ENCODE results near the gene HAP1.

HAP1 gene

DNA sequence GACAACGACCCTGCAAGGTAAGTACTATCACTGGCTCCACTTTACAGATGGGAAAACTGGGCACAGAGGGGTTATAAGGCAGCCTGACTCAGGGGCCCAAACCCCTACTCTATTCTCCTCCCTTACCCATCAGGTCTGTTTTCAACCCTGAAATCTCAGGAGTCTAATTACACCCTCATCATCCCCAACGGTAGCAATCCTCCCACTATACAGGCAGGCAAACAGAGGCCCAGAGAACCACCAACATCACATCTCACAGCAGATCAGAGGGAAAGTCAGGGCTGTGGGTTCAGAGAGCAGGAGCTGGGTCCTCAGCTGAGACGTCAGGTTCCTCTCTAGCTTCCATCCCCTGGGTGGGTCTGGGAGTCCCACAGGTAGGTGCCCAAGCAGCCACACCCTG, 35.5 kb upstream of the HAP1 start:
- TF ChIP-seq, protein P1, sequence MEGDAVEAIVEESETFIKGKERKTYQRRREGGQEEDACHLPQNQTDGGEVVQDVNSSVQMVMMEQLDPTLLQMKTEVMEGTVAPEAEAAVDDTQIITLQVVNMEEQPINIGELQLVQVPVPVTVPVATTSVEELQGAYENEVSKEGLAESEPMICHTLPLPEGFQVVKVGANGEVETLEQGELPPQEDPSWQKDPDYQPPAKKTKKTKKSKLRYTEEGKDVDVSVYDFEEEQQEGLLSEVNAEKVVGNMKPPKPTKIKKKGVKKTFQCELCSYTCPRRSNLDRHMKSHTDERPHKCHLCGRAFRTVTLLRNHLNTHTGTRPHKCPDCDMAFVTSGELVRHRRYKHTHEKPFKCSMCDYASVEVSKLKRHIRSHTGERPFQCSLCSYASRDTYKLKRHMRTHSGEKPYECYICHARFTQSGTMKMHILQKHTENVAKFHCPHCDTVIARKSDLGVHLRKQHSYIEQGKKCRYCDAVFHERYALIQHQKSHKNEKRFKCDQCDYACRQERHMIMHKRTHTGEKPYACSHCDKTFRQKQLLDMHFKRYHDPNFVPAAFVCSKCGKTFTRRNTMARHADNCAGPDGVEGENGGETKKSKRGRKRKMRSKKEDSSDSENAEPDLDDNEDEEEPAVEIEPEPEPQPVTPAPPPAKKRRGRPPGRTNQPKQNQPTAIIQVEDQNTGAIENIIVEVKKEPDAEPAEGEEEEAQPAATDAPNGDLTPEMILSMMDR (conservative IDR thresholded peaks at IDR 0.05; ENCODE audit: low read length), result no peak
- no peak overlapping the region for H3K4me3 ChIP-seq (ENCODE audit: low read length)
- DNase-seq (ENCODE audit: low read depth), result no peak

DNA sequence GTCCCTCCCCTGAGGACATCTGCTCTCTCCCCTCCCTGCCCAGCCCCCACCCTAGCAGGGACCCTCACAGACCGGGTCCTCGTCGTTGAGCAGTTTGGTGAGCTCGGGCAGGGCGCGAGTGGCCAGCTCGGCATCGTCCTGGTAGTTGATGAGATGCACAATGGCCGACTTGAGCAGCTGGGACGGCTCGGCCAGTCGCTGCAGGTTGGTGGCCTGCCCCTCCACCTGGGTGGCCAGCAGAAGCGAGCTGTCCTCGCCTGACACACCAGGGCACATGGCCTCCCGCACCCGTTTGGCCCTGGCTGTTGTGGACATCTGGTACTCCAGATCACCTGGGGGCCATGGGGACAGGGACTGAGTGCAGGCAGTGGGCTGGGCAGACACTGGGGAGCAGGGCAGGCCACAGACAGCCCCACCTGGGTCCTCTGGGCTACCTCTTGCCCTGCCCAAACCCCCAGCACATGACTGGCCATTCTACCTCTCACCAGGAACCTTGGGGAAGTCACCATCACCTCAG, 35.0 kb upstream of the HAP1 start:
- TF ChIP-seq, protein P1 (conservative IDR thresholded peaks at IDR 0.05; ENCODE audit: low read length), result no peak
- no peak overlapping the region for H3K4me3 ChIP-seq (ENCODE audit: low read length)
- no peak for DNase-seq (ENCODE audit: low read depth)

DNA sequence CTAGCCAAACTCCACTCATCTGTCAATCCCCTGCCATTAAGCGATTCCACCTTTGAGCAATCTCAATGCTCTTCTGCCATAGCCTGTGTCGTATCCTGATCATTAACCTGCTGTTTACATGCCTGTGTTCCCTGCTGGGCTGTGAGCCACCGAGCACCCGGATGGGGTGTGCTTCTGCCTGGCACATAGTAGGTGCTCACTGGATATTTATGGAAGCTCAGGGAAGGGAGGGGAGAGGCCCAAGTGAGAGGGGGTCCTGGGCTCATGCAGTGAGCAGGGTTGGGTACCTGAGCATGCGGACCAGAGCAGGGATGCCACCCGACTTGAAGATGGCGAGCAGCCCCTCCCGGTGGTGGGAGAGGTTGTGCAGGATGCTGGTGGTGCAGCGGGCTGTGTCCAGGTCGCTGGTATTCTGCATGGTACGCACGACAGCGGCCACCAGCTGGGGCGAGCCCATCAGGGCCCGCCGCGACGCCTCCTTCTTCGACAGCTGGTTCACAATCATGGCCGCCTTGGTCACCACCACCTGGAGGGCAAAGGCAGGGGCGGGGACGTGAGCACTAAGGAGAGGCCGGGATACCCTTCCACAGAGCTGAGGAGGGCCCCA, 34.3 kb upstream of the HAP1 start:
- H3K4me3 ChIP-seq (ENCODE audit: low read length), result no peak overlapping the region
- DNase-seq (ENCODE audit: low read depth), result no peak
- TF ChIP-seq, protein P1 (conservative IDR thresholded peaks at IDR 0.05; ENCODE audit: low read length), result no peak

DNA sequence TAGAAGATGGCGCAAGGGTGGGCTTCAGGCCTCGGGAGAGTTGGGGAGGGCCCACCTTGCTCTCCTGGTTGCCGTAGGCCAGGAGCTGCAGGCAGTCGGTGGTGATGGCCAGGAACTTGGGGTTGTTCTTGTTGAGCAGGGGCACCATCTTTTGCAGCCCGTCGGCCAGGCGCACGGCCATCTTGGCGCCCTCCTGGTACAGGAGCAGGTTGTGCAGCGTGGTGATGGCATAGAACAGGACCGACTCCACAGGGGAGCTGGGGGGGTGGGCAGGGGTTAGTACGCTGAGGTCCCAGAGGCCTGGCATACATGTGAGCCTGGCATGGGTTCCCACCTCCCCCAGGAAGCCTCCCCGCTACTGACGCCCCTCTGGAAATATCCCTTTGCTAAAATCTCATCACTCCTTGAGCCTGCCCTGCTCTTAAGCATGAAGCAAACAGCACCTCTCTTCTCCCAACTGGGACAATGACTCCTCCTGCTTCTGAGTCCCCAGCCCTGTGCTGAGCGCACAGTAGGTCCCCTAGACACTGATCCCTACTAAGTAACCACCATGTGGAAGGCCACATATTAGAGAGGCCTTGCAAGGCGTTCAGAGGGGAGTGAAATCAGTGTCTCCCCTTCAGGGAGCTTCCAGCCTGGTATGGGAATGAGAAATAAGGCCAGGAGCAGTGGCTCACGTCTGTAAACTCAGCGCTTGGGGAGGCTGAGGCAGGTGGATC, 33.0 kb upstream of the HAP1 start:
- no peak for DNase-seq (ENCODE audit: low read depth)
- H3K4me3 ChIP-seq (ENCODE audit: low read length), result no peak overlapping the region
- TF ChIP-seq, protein P1 (conservative IDR thresholded peaks at IDR 0.05; ENCODE audit: low read length), result no peak

DNA sequence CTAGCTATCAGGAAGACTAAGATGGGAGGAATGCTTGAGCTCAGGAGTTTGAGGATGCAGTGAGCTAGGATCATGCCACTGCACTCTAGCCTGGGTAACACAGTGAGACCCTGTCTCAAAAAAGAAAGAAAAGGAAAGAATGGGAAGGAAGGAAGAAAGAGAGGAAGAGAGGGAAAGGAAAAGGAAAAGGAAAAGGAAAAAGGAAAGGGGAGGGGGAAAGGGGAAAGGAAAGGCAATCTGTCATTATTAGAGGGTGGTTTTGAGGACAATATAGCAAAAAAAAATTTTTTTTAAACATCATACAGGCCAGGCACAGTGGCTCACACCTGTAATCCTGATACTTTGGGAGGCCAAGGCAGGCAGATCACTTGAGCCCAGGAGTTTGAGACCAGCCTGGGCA, 31.7 kb upstream of the HAP1 start:
- no peak for DNase-seq (ENCODE audit: low read depth)
- no peak overlapping the region for H3K4me3 ChIP-seq (ENCODE audit: low read length)
- TF ChIP-seq, protein P1 (conservative IDR thresholded peaks at IDR 0.05; ENCODE audit: low read length), result no peak

DNA sequence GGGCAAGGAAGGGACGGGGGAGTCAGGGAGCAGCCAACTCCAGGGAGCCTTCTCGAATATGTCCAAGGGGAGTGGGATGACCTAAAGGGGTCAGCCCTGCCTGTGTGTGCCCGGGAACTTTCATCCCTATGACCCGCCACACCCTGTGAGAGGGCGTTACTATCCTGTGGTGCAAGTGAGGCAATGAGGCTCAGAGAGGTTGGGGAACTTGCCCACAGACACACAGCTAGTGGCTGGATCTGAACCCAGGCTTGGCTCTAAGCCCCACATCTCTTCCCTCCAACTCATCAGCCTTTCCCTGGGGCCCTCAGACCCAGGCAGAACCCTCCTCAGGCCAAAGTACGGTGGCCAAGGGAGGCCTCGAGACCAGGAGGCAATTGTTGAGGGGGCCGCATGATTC, 28.9 kb upstream of the HAP1 start:
- TF ChIP-seq, protein P1 (conservative IDR thresholded peaks at IDR 0.05; ENCODE audit: low read length), result no peak
- no peak overlapping the region for H3K4me3 ChIP-seq (ENCODE audit: low read length)
- no peak for DNase-seq (ENCODE audit: low read depth)

DNA sequence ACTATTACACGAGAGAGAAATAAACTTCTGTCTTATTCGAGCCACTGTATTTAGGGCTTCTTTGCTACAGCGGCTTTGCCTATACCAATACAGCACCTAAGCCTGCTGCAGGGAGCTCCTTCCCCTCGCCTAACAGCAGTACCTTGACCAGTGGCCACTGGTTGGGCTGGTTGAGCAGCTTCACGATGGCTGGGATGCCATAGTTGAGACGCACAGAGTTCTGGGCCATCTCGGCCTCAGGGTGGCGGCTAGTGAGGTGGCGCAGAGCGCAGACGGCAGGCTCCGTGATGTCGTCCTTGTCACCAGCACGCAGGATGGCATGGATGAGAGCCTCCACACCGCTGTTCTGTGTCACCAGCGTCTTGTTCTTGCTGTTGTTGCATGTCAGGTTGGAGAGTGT, 28.4 kb upstream of the HAP1 start:
- DNase-seq (ENCODE audit: low read depth), result no peak
- no peak overlapping the region for H3K4me3 ChIP-seq (ENCODE audit: low read length)
- TF ChIP-seq, protein P1 (conservative IDR thresholded peaks at IDR 0.05; ENCODE audit: low read length), result no peak
